ENCODE data around the gene N4BP3. TPM values are rescaled to one million over a fixed set of nuclear protein-coding genes. Genes with fewer than 3 reads are reported as not detected.
A peak's percentile ranks its signal among the peaks of the same experiment; 100 is the strongest.

The N4BP3 gene
- total RNA-seq, 6 experiments from 2014 or later: 0.05 to 0.33 (median 0.06) TPM

DNA sequence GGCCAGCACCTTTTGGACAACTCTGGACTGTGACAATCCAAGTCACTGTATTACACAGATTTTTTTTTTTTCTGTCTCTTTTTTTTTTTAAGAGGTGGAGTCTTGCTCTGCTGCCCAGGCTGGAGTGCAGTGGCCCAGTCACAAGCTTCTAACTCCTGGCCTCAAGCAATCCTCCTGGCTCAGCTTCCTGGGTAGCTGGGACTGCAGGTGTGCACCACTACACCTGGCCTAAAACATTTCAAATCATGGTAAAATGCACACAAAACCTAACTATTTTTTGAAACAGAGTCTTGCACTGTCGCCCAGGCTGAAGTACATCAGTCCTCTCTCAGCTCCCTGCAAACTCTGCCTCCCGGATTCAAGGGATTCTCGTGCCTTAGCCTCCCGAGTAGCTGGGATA lies 7.2 kb upstream of the N4BP3 start:
- TF ChIP-seq, protein P1, sequence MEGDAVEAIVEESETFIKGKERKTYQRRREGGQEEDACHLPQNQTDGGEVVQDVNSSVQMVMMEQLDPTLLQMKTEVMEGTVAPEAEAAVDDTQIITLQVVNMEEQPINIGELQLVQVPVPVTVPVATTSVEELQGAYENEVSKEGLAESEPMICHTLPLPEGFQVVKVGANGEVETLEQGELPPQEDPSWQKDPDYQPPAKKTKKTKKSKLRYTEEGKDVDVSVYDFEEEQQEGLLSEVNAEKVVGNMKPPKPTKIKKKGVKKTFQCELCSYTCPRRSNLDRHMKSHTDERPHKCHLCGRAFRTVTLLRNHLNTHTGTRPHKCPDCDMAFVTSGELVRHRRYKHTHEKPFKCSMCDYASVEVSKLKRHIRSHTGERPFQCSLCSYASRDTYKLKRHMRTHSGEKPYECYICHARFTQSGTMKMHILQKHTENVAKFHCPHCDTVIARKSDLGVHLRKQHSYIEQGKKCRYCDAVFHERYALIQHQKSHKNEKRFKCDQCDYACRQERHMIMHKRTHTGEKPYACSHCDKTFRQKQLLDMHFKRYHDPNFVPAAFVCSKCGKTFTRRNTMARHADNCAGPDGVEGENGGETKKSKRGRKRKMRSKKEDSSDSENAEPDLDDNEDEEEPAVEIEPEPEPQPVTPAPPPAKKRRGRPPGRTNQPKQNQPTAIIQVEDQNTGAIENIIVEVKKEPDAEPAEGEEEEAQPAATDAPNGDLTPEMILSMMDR (IDR thresholded peaks at IDR 0.05): no peak
- no peak for TF ChIP-seq POLR2A (IDR thresholded peaks at IDR 0.05)
- DNase-seq (no peak), ATAC-seq (no peak)
- intact Hi-C loops (cut with DNase I): no loop called here
- Histone ChIP-seq H3K9me3 (no peaks in the 10 kb centered on the region), H3K4me1 (no peaks in the 10 kb centered on the region), H3K4me3 (no peak overlapping the region), H3K36me3 (no peaks in the 10 kb centered on the region), H3K27me3 (no peaks in the 10 kb centered on the region), H3K27ac (no peak overlapping the region)
- no CpG with 5 or more reads among the region's 4 CpGs for WGBS (ENCODE audit: insufficient coverage, low coverage, low lambda C conversion rate, missing lambda C conversion rate)

DNA sequence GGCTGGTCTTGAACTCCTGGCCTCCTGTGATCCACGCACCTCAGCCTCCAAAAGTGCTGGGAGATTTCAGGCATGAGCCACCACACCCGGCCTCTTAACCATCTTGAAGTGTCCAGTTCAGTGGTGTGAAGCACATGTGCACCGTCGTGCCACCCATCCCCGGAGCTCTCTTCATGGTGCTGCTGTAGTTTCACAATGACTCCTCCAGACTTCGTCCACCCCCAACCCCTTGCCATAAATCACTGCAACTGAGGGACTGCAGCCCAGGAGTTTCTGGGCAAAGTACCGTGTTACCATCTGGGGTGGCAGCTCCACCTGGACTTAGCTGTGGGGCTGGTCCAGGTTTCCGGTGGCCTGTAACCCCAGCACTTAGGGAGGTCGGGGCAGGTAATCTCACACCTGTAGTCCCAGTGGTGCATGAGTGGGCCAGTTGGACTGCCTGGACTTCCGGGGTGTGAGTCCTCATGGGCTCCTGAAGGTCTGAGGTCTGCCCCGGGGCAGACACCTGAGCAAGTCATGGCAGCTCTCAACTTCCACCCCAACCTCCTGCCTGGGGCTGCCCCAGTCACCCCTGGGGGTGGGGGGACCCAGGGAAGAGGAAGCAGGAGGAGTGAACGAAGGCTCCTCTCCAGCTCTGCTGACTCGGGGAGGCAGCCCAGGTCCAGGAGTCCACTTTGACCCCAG lies 6.6 kb upstream of the N4BP3 start:
- 49% methylated on average over 4 of the region's 13 CpGs for WGBS (ENCODE audit: insufficient coverage, low coverage, low lambda C conversion rate, missing lambda C conversion rate)
- Histone ChIP-seq H3K36me3 (no peaks in the 10 kb centered on the region), H3K9me3 (no peaks in the 10 kb centered on the region), H3K27me3 (no peaks in the 10 kb centered on the region), H3K4me1 (no peaks in the 10 kb centered on the region), H3K27ac (no peak overlapping the region), H3K4me3 (no peak overlapping the region)
- intact Hi-C loops (cut with DNase I): no loop called here
- TF ChIP-seq POLR2A (IDR thresholded peaks at IDR 0.05): no peak
- TF ChIP-seq, protein P1 (IDR thresholded peaks at IDR 0.05): no peak
- DNase-seq (no peak), ATAC-seq (peak in 1 of 4 donors; percentile 39)

DNA sequence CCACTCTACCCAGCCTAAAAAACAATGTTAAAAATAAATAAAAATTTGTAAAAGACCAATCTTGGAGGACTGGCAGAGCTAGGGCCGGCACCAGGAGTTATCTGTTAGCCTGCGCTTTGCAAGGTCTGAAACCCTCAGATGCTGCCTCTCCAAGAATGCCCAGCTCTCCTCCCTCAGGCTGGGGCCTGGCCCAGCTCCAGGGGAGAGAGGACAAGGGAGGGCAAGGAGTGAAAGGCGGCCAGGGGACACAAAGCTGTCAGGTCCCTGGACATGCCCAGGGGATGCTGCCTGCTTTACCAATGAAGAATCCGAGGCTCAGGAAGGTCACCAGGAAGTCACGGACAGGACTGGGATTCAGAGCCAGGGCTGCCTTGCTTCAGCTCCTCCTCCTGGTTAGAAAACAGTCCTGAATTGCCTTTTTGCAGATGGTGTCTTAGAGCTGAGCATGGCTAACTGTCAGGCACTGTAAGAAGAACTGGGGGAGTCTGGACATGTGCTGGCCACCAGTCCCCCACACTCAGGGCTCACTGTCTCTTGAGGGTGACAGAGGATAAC lies 5.5 kb upstream of the N4BP3 start:
- WGBS (ENCODE audit: insufficient coverage, low coverage, low lambda C conversion rate, missing lambda C conversion rate): 50% methylated on average over 4 of the region's 5 CpGs
- H3K4me1 ChIP-seq: no peaks in the 10 kb centered on the region
- intact Hi-C loops (cut with DNase I): no loop called here
- H3K9me3 ChIP-seq: no peaks in the 10 kb centered on the region
- DNase-seq: no peak
- no peaks in the 10 kb centered on the region for H3K27me3 ChIP-seq
- H3K4me3 ChIP-seq: no peak overlapping the region
- H3K36me3 ChIP-seq: no peaks in the 10 kb centered on the region
- no peak for TF ChIP-seq POLR2A (IDR thresholded peaks at IDR 0.05)
- TF ChIP-seq, protein P1 (IDR thresholded peaks at IDR 0.05): no peak
- no peak for ATAC-seq
- H3K27ac ChIP-seq: no peak overlapping the region

DNA sequence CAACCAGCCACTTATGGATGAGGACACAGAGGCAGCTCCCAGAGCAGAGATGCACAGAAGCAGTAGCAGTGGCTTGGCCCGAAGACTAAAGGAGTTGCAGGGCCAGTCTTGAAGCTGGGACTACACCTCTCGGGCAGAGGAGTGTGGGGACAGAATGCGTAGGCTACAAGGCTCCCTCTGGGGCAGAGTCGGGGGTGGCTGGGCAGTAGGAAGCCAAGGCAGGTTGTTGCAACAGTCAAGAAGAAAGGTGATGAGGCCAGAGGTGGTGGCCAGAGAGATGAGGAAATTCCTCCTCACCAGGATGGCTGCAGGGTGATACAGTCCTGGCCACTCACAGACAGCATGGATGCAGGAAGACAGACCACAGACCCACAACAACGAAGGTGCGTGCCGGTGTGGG lies 4.9 kb upstream of the N4BP3 start:
- no peak for TF ChIP-seq POLR2A (IDR thresholded peaks at IDR 0.05)
- TF ChIP-seq, protein P1 (IDR thresholded peaks at IDR 0.05): no peak
- H3K27me3 ChIP-seq: no peaks in the 10 kb centered on the region
- H3K4me1 ChIP-seq: peaks cover 0 to under 1% (median 0%) of the 10 kb centered on the region in 4 donors
- no peak overlapping the region for H3K4me3 ChIP-seq
- 61% methylated on average over 3 of the region's 7 CpGs for WGBS (ENCODE audit: insufficient coverage, low coverage, low lambda C conversion rate, missing lambda C conversion rate)
- intact Hi-C loops (cut with DNase I): no loop called here
- H3K27ac ChIP-seq: no peak overlapping the region
- H3K36me3 ChIP-seq: no peaks in the 10 kb centered on the region
- no peak for ATAC-seq
- no peak for DNase-seq
- H3K9me3 ChIP-seq: no peaks in the 10 kb centered on the region
